Loucy (cell line): Measurements from ENCODE around the gene WFDC11.

Source experiments
- H2AFZ ChIP-seq: fragments of 200-600 bp; sonication (generic); 2 replicates; pipeline ENCODE4 v1.6.0; 2016; ENCODE audit warnings: antibody characterized with exemption, mild to moderate bottlenecking, low read length, moderate library complexity
- H3F3A ChIP-seq: fragments of 200-600 bp; 2 replicates; pipeline ENCODE4 v1.6.0; 2016; ENCODE audit warnings: antibody characterized with exemption, low read depth, mild to moderate bottlenecking
- H3K27me3 ChIP-seq: fragments of 200-600 bp; sonication (generic); 2 replicates; pipeline ENCODE4 v1.6.1; 2014; ENCODE audit warnings: low read length, mild to moderate bottlenecking; ENCODE audit not compliant: insufficient read depth, poor library complexity, severe bottlenecking
- H3K36me3 ChIP-seq: fragments of 200-600 bp; sonication (generic); 2 replicates; pipeline ENCODE4 v1.6.1; 2016; ENCODE audit warnings: low read length; ENCODE audit not compliant: insufficient read depth
- H3K4me1 ChIP-seq: fragments of 200-600 bp; sonication (generic); 2 replicates; pipeline ENCODE4 v1.5.1; 2014; ENCODE audit warnings: low read length, mild to moderate bottlenecking; ENCODE audit not compliant: insufficient read depth, poor library complexity, severe bottlenecking
- H3K4me2 ChIP-seq: fragments of 200-600 bp; sonication (generic); 2 replicates; pipeline ENCODE4 v1.6.0; 2014; ENCODE audit warnings: antibody characterized with exemption, low read length, low read depth, mild to moderate bottlenecking; ENCODE audit not compliant: poor library complexity, severe bottlenecking
- H3K4me3 ChIP-seq: fragments of 200-600 bp; sonication (generic); 2 replicates; pipeline ENCODE4 v1.5.1; 2014; ENCODE audit warnings: low read length, mild to moderate bottlenecking, mixed read lengths; ENCODE audit not compliant: poor library complexity, severe bottlenecking
- H3K79me2 ChIP-seq: fragments of 200-600 bp; sonication (generic); 2 replicates; pipeline ENCODE4 v1.6.1; 2014; ENCODE audit warnings: low read length; ENCODE audit not compliant: insufficient read depth
- H3K9ac ChIP-seq: fragments of 200-600 bp; sonication (generic); 2 replicates; pipeline ENCODE4 v1.6.0; 2014; ENCODE audit warnings: mild to moderate bottlenecking, low read depth, low read length, moderate library complexity; ENCODE audit not compliant: poor library complexity, severe bottlenecking
- H3K9me2 ChIP-seq: fragments of 200-600 bp; sonication (generic); replicated peaks from 2 replicates; pipeline ENCODE4 v1.6.1; 2016; ENCODE audit warnings: low read depth, low read length, mixed read lengths
- H3K9me3 ChIP-seq: fragments of 200-600 bp; sonication (generic); 2 replicates; pipeline ENCODE4 v1.6.1; 2014; ENCODE audit warnings: mild to moderate bottlenecking, antibody characterized with exemption, low read length, low read depth; ENCODE audit not compliant: insufficient read depth
- H4K20me1 ChIP-seq: fragments of 200-600 bp; sonication (generic); 2 replicates; pipeline ENCODE4 v1.6.0; 2014; ENCODE audit warnings: antibody characterized with exemption, low read length, mild to moderate bottlenecking; ENCODE audit not compliant: insufficient read depth, poor library complexity, severe bottlenecking
- CTCF ChIP-seq: fragments of 200-600 bp; sonication (generic); conservative IDR thresholded peaks from 2 replicates; pipeline ENCODE4 v1.5.1; 2014; ENCODE audit warnings: mild to moderate bottlenecking, antibody characterized with exemption, low read length
- EZH2phosphoT487 ChIP-seq: fragments of 200-600 bp; IDR thresholded peaks from 2 replicates; pipeline ENCODE4 v1.6.1; 2018; ENCODE audit warnings: antibody characterized with exemption, mild to moderate bottlenecking, moderate library complexity, borderline replicate concordance

Gene WFDC11

GRCh38 chr20:45611054-45611453 lies 59.0 kb downstream of the WFDC11 start:
- H3K4me1 ChIP-seq = no peaks in the 10 kb centered on the region
- no peaks in the 10 kb centered on the region for H3K9me2 ChIP-seq
- H3K36me3 ChIP-seq = no peaks in the 10 kb centered on the region
- no peaks in the 10 kb centered on the region for H4K20me1 ChIP-seq
- 0 out of 2 replicates have a peak, but pooled peaks cover 7% of the 10 kb centered on the region for H3K9me3 ChIP-seq
- H3K4me3 ChIP-seq = no peak overlapping the region
- no peaks in the 10 kb centered on the region for H3K27me3 ChIP-seq
- no peak overlapping the region for H3K4me2 ChIP-seq
- H3F3A ChIP-seq = no peaks in the 10 kb centered on the region
- H3K79me2 ChIP-seq = no peaks in the 10 kb centered on the region
- TF ChIP-seq EZH2phosphoT487 (no peak), CTCF (no peak)
- H3K9ac ChIP-seq = no peak overlapping the region
- H2AFZ ChIP-seq = no peak overlapping the region

- no peak overlapping the region for H3K4me2 ChIP-seq
- no peaks in the 10 kb centered on the region for H3K27me3 ChIP-seq
- no peaks in the 10 kb centered on the region for H3K4me1 ChIP-seq
- no peak overlapping the region for H2AFZ ChIP-seq
- H4K20me1 ChIP-seq = no peaks in the 10 kb centered on the region
- no peaks in the 10 kb centered on the region for H3K9me2 ChIP-seq
- no peaks in the 10 kb centered on the region for H3K79me2 ChIP-seq
- H3K4me3 ChIP-seq = no peak overlapping the region
- TF ChIP-seq CTCF (no peak), EZH2phosphoT487 (no peak)
- no peak overlapping the region for H3K9ac ChIP-seq
- no peaks in the 10 kb centered on the region for H3K36me3 ChIP-seq
- H3K9me3 ChIP-seq = 0 out of 2 replicates have a peak, but pooled peaks cover 7% of the 10 kb centered on the region
- H3F3A ChIP-seq = no peaks in the 10 kb centered on the region
Observed at GRCh38 chr20:45607810-45608209, 62.2 kb downstream of the WFDC11 start.
